A549 (cell line): Measurements from ENCODE around the gene TFAP2E.

ENCODE experiments used
- CTCF ChIP-seq: fragments of >200 bp; sonication (Bioruptor Twin); formaldehyde crosslinking; IDR thresholded peaks from 3 replicates; pipeline ENCODE4 v1.5.1; 2016
- HDAC2 ChIP-seq: fragments of 200-600 bp; sonication (generic); IDR thresholded peaks from 2 replicates; pipeline ENCODE4 v1.6.1; 2016
- HOXA7 ChIP-seq: fragments of 250-450 bp; sonication (Bioruptor Pico); IDR thresholded peaks from 2 replicates; pipeline ENCODE4 v1.5.0; 2020; ENCODE audit warnings: mild to moderate bottlenecking, moderate library complexity
- MAX ChIP-seq: IDR thresholded peaks from 2 replicates; pipeline ENCODE4 v1.6.1; 2012
- POLR2A ChIP-seq: IDR thresholded peaks from 2 replicates; pipeline ENCODE4 v1.6.1; 2012; ENCODE audit warnings: mild to moderate bottlenecking, low read length
- POLR2AphosphoS2 ChIP-seq: conservative IDR thresholded peaks from 2 replicates; pipeline ENCODE4 v1.6.1; 2012; ENCODE audit warnings: low read length, improper control_type of control experiment, inconsistent platforms
- RARB ChIP-seq: fragments of 250-450 bp; sonication (Bioruptor Pico); IDR thresholded peaks from 2 replicates; pipeline ENCODE4 v1.8.0; 2021; ENCODE audit warnings: mild to moderate bottlenecking, moderate library complexity

DNA sequence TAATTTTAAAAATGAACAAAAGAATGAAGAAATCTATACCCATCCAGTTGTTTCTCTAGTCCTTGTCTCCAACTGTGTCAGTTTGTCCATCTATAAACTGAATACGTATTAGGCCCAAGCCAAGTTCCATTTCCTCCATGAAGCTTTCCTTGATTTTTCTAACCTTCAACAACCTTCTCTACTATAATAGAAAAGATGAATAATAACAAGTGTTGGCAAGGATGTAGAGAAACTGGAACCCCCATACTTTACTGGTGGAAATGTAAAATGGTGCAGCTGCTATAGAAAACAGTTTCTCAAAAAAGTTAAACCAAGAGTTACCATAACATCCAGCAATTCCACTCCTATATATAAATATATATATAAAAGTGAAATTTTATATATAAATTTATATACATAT is 26.5 kb upstream of the TFAP2E start:
- TF ChIP-seq POLR2AphosphoS2 (no peak), CTCF (no peak), RARB (no peak), POLR2A (no peak), MAX (no peak), HDAC2 (no peak), HOXA7 (CRISPR knock-in tag) (no peak)
